ENCODE results near the gene MPIG6B. TPM values are rescaled to one million over a fixed set of nuclear protein-coding genes. Genes with fewer than 3 reads are reported as not detected.

The MPIG6B gene
- total and polyA plus RNA-seq, 2 experiments from 2014 or later, result not detected

DNA sequence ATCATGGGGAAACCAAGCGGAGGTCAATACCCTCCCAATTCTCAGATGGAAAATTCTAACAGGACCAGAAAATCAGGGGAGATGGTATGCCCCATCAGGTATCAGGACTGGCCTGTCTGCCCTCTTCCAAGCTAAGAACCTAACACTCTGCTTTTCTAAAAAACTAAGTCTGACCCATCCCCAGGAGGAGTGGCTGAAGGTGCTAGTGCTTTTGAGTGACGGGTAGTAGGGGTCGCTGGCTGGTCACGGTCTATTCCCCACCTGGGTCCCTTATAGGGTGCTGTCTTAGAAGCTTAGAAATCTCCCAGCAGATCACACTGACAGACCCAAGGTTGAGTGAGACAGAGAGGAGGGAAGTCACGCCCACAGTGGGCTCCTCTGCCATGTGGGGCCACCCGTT lies 29.6 kb upstream of the MPIG6B start:
- Histone ChIP-seq H3K79me2 (ENCODE audit: insufficient read depth) (no peaks in the 10 kb centered on the region), H4K20me1 (ENCODE audit: insufficient read depth) (no peaks in the 10 kb centered on the region), H3K36me3 (ENCODE audit: low read depth) (peaks cover 13% of the 10 kb centered on the region; the same call in 1 of the 2 replicates), H3K27ac (no peak overlapping the region), H3F3A (ENCODE audit: insufficient read depth) (no peaks in the 10 kb centered on the region), H3K9me2 (ENCODE audit: insufficient read depth) (no peaks in the 10 kb centered on the region), H3K27me3 (replicated peaks; ENCODE audit: insufficient read depth) (no peaks in the 10 kb centered on the region), H3K9ac (no peak overlapping the region), H3K9me3 (ENCODE audit: low read depth) (no peaks in the 10 kb centered on the region), H3K4me2 (ENCODE audit: unreplicated experiment) (no peak overlapping the region), H3K4me3 (no peak overlapping the region), H2AFZ (no peak overlapping the region), H3K4me1 (ENCODE audit: insufficient read depth) (no peaks in the 10 kb centered on the region)
- DNase-seq, result no peak
- WGBS, 2 experiments (ENCODE audit: low coverage in 1 of 2, low lambda C conversion rate in 2 of 2, missing lambda C conversion rate in 2 of 2), result 89 to 91% methylated on average over 6 of the region's 6 CpGs
- in situ Hi-C loops (cut with MboI), result no loop called here
- TF ChIP-seq EZH2 (IDR thresholded peaks at IDR 0.05; ENCODE audit: insufficient read depth, poor library complexity, severe bottlenecking) (no peak), EZH2phosphoT487 (IDR thresholded peaks at IDR 0.05; ENCODE audit: insufficient read depth, low read depth) (no peak)

DNA sequence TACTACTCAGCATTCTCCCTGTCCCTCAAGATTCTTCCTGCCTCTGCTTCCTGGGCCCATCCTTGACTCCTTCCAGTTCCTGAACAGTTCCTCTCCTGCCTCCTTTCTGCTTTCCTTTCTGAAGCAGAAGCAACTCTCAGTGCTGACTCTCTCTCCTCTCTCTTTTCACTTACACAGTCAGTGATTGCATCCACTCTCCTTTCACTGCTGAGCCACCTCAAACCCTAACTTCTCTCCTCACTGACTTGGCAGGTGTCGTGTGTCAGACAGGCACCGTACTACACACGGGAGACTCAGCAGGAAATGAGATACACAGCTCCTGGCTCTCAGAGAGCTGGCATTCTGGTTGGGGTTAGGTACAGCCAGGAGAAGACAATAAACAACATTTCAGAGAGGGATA lies 25.6 kb upstream of the MPIG6B start:
- H3K4me1 ChIP-seq (ENCODE audit: insufficient read depth), result peaks cover 8% of the 10 kb centered on the region
- no peak overlapping the region for H2AFZ ChIP-seq
- no peaks in the 10 kb centered on the region for H3F3A ChIP-seq (ENCODE audit: insufficient read depth)
- H3K27ac ChIP-seq, result no peak overlapping the region
- H3K9me3 ChIP-seq (ENCODE audit: low read depth), result no peaks in the 10 kb centered on the region
- in situ Hi-C loops (cut with MboI), result no loop called here
- no peaks in the 10 kb centered on the region for H3K27me3 ChIP-seq (replicated peaks; ENCODE audit: insufficient read depth)
- H3K9ac ChIP-seq, result no peak overlapping the region
- H4K20me1 ChIP-seq (ENCODE audit: insufficient read depth), result no peaks in the 10 kb centered on the region
- peaks cover 13% of the 10 kb centered on the region; the same call in 1 of the 2 replicates for H3K36me3 ChIP-seq (ENCODE audit: low read depth)
- no peak overlapping the region for H3K4me2 ChIP-seq (ENCODE audit: unreplicated experiment)
- peaks cover 34% of the 10 kb centered on the region for H3K79me2 ChIP-seq (ENCODE audit: insufficient read depth)
- WGBS, 2 experiments (ENCODE audit: low coverage in 1 of 2, low lambda C conversion rate in 2 of 2, missing lambda C conversion rate in 2 of 2), result 61 to 62% methylated on average over 3 of the region's 3 CpGs
- TF ChIP-seq EZH2phosphoT487 (IDR thresholded peaks at IDR 0.05; ENCODE audit: insufficient read depth, low read depth), result no peak
- no peak for TF ChIP-seq EZH2 (IDR thresholded peaks at IDR 0.05; ENCODE audit: insufficient read depth, poor library complexity, severe bottlenecking)
- no peaks in the 10 kb centered on the region for H3K9me2 ChIP-seq (ENCODE audit: insufficient read depth)
- DNase-seq, result no peak
- H3K4me3 ChIP-seq, result no peak overlapping the region

DNA sequence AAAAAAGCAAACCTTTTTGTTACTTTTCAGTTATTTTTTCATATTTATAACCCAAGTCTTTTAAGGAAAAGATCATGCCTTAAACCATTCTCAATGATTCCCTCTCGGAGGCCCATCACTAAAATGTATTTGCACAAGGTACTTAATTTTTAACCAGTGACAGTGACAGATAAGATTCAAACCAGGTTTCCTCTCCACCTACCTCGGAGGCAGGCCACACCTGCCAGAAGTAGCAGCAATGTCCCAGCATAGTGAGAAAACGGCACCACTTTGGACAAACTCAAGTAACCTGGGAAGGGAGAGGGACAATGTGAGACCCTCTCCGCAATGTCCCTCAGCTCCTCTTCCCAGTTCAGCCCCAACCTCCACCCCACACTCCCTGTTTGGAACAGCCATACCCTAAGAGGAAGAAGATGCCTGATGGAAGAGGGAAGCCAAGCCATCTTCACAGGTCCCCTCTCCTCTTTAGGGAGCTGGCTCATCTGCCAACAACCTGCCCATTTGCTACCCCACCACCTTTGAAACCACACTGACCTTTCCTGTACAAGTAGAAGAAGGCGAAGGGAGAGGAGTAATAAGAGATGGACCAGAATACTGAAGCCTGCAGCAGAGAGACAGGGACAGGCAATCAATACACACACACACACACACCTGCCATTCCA lies 22.3 kb upstream of the MPIG6B start:
- H2AFZ ChIP-seq, result no peak overlapping the region
- no peaks in the 10 kb centered on the region for H3K9me3 ChIP-seq (ENCODE audit: low read depth)
- H3K27ac ChIP-seq, result no peak overlapping the region
- H3K4me1 ChIP-seq (ENCODE audit: insufficient read depth), result peaks cover 8% of the 10 kb centered on the region
- H3F3A ChIP-seq (ENCODE audit: insufficient read depth), result no peaks in the 10 kb centered on the region
- no peaks in the 10 kb centered on the region for H3K9me2 ChIP-seq (ENCODE audit: insufficient read depth)
- WGBS, 2 experiments (ENCODE audit: low coverage in 1 of 2, low lambda C conversion rate in 2 of 2, missing lambda C conversion rate in 2 of 2), result 83 to 88% methylated on average over 5 of the region's 5 CpGs
- no peak overlapping the region for H3K4me3 ChIP-seq
- peaks cover 36% of the 10 kb centered on the region for H3K79me2 ChIP-seq (ENCODE audit: insufficient read depth)
- no peak for TF ChIP-seq EZH2 (IDR thresholded peaks at IDR 0.05; ENCODE audit: insufficient read depth, poor library complexity, severe bottlenecking)
- TF ChIP-seq EZH2phosphoT487 (IDR thresholded peaks at IDR 0.05; ENCODE audit: insufficient read depth, low read depth), result no peak
- no peaks in the 10 kb centered on the region for H3K27me3 ChIP-seq (replicated peaks; ENCODE audit: insufficient read depth)
- DNase-seq, result no peak
- in situ Hi-C loops (cut with MboI), result no loop called here
- H4K20me1 ChIP-seq (ENCODE audit: insufficient read depth), result no peaks in the 10 kb centered on the region
- no peak overlapping the region for H3K4me2 ChIP-seq (ENCODE audit: unreplicated experiment)
- peaks cover 6% of the 10 kb centered on the region; the same call in 1 of the 2 replicates for H3K36me3 ChIP-seq (ENCODE audit: low read depth)
- H3K9ac ChIP-seq, result peak overlapping the region; percentile 86; the same call in 1 of the 2 replicates

DNA sequence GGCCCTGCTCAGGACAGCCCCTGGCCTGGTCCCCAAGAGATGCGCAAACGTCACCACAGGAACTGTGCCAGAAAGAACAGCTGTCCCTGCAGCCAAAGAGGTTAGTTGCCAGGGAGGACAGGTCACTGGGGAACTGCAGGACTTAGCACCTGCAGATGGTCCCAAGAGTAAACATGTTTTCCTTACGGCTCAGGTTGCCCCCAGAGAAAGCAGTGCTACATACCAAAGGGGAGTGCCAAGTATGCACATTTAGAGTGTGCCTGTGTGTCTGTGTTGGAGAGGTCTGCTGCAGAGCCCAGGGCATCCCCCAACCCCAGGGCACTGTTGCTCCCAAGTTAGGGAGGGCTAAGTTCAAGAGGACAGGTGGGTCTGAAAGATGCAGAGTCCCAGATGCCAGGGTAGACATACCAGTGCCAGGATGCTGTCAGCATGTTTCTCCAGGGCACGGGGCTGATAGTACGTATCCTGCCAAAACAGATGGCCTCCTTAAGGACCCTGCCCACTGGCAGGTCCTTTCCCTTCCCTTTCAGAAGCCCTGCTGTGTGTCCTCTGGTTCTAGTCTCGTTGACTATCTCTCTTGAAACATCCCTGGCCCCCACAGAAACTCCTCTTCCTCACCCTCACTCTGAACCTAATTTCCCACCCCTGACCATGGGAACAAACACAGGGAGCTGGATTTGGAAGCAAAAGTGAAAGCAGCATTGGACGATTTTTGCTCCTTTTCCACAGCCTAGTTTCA lies 21.3 kb upstream of the MPIG6B start:
- peaks cover 6% of the 10 kb centered on the region; the same call in 1 of the 2 replicates for H3K36me3 ChIP-seq (ENCODE audit: low read depth)
- peak overlapping the region; percentile 90 for H3K27ac ChIP-seq
- peak; percentile 56 for DNase-seq
- WGBS, 2 experiments (ENCODE audit: low coverage in 1 of 2, low lambda C conversion rate in 2 of 2, missing lambda C conversion rate in 2 of 2), result 25 to 29% methylated on average over 7 of the region's 7 CpGs
- H2AFZ ChIP-seq, result peak overlapping the region; percentile 96
- H3F3A ChIP-seq (ENCODE audit: insufficient read depth), result no peaks in the 10 kb centered on the region
- TF ChIP-seq EZH2phosphoT487 (IDR thresholded peaks at IDR 0.05; ENCODE audit: insufficient read depth, low read depth), result no peak
- no peak for TF ChIP-seq EZH2 (IDR thresholded peaks at IDR 0.05; ENCODE audit: insufficient read depth, poor library complexity, severe bottlenecking)
- in situ Hi-C loops (cut with MboI), result no loop called here
- peaks cover 8% of the 10 kb centered on the region for H3K4me1 ChIP-seq (ENCODE audit: insufficient read depth)
- no peaks in the 10 kb centered on the region for H4K20me1 ChIP-seq (ENCODE audit: insufficient read depth)
- H3K4me2 ChIP-seq (ENCODE audit: unreplicated experiment), result peak overlapping the region; percentile 99
- H3K79me2 ChIP-seq (ENCODE audit: insufficient read depth), result peaks cover 36% of the 10 kb centered on the region
- H3K27me3 ChIP-seq (replicated peaks; ENCODE audit: insufficient read depth), result no peaks in the 10 kb centered on the region
- no peaks in the 10 kb centered on the region for H3K9me3 ChIP-seq (ENCODE audit: low read depth)
- peak overlapping the region; percentile 96 for H3K4me3 ChIP-seq
- peak overlapping the region; percentile 86 for H3K9ac ChIP-seq
- no peaks in the 10 kb centered on the region for H3K9me2 ChIP-seq (ENCODE audit: insufficient read depth)

Measured in GM23248 (cell line).